Stomach (tissue), 9 donors: ENCODE data around the gene TGM2. TPM values are rescaled to one million over a fixed set of nuclear protein-coding genes. Genes with fewer than 3 reads are reported as not detected.

ENCODE experiments used
- DNase-seq, 2 donors: peaks; one replicate each; pipeline versions ENCODE4 v3.0.0 to v3.0.0-alpha.2; 2013 to 2019
- H3K27ac ChIP-seq, 5 donors: fragments of 200-600 bp in 4 of 5; sonication (generic) in 4 of 5; one replicate each; pipeline ENCODE4 v1.5.1; 2013 to 2019; ENCODE audit warnings: mild to moderate bottlenecking in 1 of 5, moderate library complexity in 1 of 5
- H3K27me3 ChIP-seq, 3 donors: fragments of 200-600 bp; sonication (generic); one replicate each; pipeline ENCODE4 v1.5.1; 2017 to 2019; ENCODE audit warnings: mixed run types in 1 of 3
- H3K36me3 ChIP-seq, 4 donors: fragments of 200-600 bp; sonication (generic); 1 replicate in 3 of 4; 2 replicates in 1 of 4; pipeline ENCODE4 v1.5.1; 2016 to 2019
- H3K4me1 ChIP-seq, 4 donors: fragments of 200-600 bp; sonication (generic); one replicate each; pipeline ENCODE4 v1.5.1; 2016 to 2019
- H3K4me3 ChIP-seq, 4 donors: fragments of 200-600 bp; sonication (generic) in 3 of 4; one replicate each; pipeline ENCODE4 v1.5.1; 2016 to 2019; ENCODE audit warnings: mild to moderate bottlenecking in 1 of 4
- H3K9me3 ChIP-seq, 4 donors: fragments of 200-600 bp; sonication (generic); one replicate each; pipeline ENCODE4 v1.5.1; 2016 to 2019
- EP300 ChIP-seq: sonication (generic); formaldehyde crosslinking; IDR thresholded peaks from one replicate; pipeline ENCODE4 v1.6.1; 2017; ENCODE audit warnings: antibody characterized with exemption
- POLR2A ChIP-seq, 4 donors: fragments of 450-650 bp; IDR thresholded peaks; one replicate each; pipeline ENCODE4 v1.6.1; 2016; ENCODE audit warnings: antibody characterized with exemption in 4 of 4, control low read depth in 2 of 4, mild to moderate bottlenecking in 1 of 4, moderate library complexity in 1 of 4
- POLR2AphosphoS5 ChIP-seq, 3 donors: sonication (generic); formaldehyde crosslinking; IDR thresholded peaks; one replicate each; pipeline ENCODE4 v1.6.1; 2016; ENCODE audit warnings: antibody characterized with exemption in 3 of 3
- WGBS, 5 donors: extraction: QIAGEN DNeasy Blood & Tissue Kit in 3 of 5; methylation state at CpG; one replicate each; pipeline versions ENCODE4 v1.1.5 to v1.1.7; 2013 to 2018; 5-methylcytosine and 5-hydroxymethylcytosine counted together
- intact Hi-C: fragments of 100-400 bp; cut with DNase I; formaldehyde crosslinking; loops from one replicate; pipeline ENCODE4 v1.15.1; 2023; ENCODE audit warnings: low total_unique reads
- polyA plus RNA-seq, 3 donors: library from polyadenylated mRNA; stranded (reverse); fragments of 200-250 nt; gene quantifications; one replicate each; pipeline ENCODE4 v1.2.3, GENCODE V29; 2013
- total RNA-seq, 5 donors: library from RNA; depleted of rRNA; stranded (reverse); fragments of >200 nt; gene quantifications; one replicate each; pipeline versions ENCODE4 v1.1.0 to v1.2.3, GENCODE V29; 2014 to 2016
- TF ChIP-seq, protein P1 (sequence below), 7 experiments: fragments of 450-650 bp in 4 of 7; fragments of 200-600 bp in 3 of 7; sonication (generic) in 3 of 7; IDR thresholded peaks; one replicate each; pipeline ENCODE4 v1.5.1; 2016 to 2019; ENCODE audit warnings: antibody characterized with exemption in 7 of 7, control low read depth in 2 of 7, mild to moderate bottlenecking in 1 of 7
- donor health status: healthy with polysubstance abuse.
- donor health status: Bipolar disorder and iron deficiency.
- donor health status: healthy.

Gene TGM2
- total and polyA plus RNA-seq, 8 donors, result 16.2 to 195 (median 33.3) TPM

DNA sequence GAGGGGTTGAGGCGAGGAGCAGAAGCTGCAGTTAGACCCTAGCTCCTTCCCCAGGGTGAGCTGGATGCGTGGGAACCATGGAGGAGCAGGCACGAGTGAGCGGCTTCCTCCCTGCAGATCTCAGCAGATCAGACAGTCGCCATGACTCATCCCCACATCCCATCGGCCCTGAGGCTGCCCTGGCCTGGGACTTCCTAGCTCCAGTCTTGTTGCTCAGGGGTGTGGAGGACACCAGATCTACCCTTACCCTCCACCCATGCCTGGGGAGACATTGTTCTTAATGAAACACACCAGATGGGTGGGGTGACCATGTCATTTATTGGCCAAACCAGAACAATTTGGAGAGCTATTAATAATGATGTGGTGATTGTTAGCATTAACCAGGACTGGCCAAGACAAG lies 36.3 kb upstream of the TGM2 start:
- H3K4me1 ChIP-seq, result peaks cover 0 to 3% (median 1%) of the 10 kb centered on the region in 4 donors
- intact Hi-C loops, result no loop called here
- DNase-seq, result no peak
- H3K9me3 ChIP-seq, result no peaks in the 10 kb centered on the region
- WGBS, 5 donors, result 70 to 84% (median 75%) methylated on average over 4 to 6 of the region's 6 CpGs
- TF ChIP-seq POLR2AphosphoS5 (IDR thresholded peaks at IDR 0.05) (no peak), EP300 (no peak), POLR2A (IDR thresholded peaks at IDR 0.05) (no peak)
- TF ChIP-seq, protein P1, sequence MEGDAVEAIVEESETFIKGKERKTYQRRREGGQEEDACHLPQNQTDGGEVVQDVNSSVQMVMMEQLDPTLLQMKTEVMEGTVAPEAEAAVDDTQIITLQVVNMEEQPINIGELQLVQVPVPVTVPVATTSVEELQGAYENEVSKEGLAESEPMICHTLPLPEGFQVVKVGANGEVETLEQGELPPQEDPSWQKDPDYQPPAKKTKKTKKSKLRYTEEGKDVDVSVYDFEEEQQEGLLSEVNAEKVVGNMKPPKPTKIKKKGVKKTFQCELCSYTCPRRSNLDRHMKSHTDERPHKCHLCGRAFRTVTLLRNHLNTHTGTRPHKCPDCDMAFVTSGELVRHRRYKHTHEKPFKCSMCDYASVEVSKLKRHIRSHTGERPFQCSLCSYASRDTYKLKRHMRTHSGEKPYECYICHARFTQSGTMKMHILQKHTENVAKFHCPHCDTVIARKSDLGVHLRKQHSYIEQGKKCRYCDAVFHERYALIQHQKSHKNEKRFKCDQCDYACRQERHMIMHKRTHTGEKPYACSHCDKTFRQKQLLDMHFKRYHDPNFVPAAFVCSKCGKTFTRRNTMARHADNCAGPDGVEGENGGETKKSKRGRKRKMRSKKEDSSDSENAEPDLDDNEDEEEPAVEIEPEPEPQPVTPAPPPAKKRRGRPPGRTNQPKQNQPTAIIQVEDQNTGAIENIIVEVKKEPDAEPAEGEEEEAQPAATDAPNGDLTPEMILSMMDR (IDR thresholded peaks at IDR 0.05), result no peak
- H3K4me3 ChIP-seq, result no peak overlapping the region
- no peak overlapping the region for H3K27ac ChIP-seq
- H3K36me3 ChIP-seq, result no peaks in the 10 kb centered on the region
- peaks cover 0 to 7% (median 0%) of the 10 kb centered on the region in 3 donors for H3K27me3 ChIP-seq

DNA sequence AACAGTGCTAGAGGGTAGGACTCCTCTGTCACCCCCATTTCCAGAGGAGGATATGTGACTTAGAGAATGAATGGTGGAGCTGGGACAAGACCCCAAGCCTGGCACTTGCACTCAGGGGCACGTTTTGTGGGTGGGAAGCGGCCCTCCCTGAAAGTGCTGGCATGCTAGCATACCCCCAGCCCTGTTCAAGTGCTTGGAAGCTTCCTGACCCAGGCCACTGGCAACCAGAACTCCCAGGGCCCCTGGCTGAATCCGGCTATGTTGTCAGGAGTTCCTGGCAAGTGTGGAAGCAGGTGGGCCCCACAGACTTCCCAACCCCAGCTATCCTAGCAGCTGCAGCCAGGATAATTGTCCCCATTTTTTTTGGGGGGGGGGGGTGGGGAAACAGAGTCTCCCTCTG lies 35.6 kb upstream of the TGM2 start:
- no peaks in the 10 kb centered on the region for H3K9me3 ChIP-seq
- WGBS, 5 donors, result 63 to 89% (median 69%) methylated on average over 2 to 3 of the region's 3 CpGs
- no peaks in the 10 kb centered on the region for H3K36me3 ChIP-seq
- DNase-seq, result no peak
- H3K27me3 ChIP-seq, result peaks cover 0 to 7% (median 0%) of the 10 kb centered on the region in 3 donors
- H3K4me3 ChIP-seq, result no peak overlapping the region
- H3K27ac ChIP-seq, result no peak overlapping the region
- TF ChIP-seq, protein P1 (IDR thresholded peaks at IDR 0.05), result no peak
- TF ChIP-seq POLR2A (IDR thresholded peaks at IDR 0.05) (no peak), EP300 (no peak), POLR2AphosphoS5 (IDR thresholded peaks at IDR 0.05) (no peak)
- intact Hi-C loops, result no loop called here
- H3K4me1 ChIP-seq, result peaks cover 0 to 10% (median 3%) of the 10 kb centered on the region in 4 donors

DNA sequence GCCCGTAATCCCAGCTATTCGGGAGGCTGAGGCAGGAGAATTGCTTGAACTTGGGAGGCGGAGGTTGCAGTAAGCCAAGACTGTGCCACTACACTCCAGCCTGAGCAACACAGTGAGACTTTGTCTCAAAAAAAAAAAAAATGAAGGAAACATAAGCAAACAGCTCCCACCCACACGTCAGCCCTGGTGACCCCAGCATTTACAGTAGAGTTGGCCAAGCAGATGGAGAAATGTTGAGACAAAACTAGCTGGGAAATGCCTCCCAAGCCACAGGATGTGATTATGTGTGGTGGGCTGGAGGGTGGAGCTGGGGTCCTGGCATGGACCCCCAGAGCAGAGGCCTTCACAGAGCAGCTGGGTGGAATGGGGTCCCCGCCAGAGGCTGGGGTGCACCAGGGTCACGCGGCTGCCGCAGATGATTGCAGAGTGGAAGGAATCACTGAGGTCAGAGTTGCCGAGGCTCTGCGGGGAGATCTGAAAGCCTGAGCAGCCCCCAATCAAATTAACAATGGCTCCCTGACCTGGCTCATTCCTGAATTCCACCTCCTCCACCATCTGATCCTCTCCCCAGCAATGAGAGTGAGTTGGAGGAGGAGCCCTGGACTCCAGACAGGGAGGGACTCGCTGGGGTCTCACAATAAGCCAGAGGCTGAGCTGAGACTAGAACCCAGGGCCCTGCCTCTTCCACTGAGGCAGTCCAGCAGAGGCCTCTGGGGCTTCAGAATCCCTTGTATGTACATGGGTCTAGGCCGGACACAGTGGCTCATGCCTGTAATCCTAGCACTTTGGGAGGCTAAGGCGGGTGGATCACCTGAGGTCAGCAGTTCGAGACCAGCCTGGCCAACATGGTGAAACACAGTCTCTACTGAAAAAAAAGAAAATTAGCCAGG lies 34.7 kb upstream of the TGM2 start:
- DNase-seq, result peak in 1 of 2 donors; percentile 54
- peaks cover 0 to 19% (median 3%) of the 10 kb centered on the region in 4 donors for H3K4me1 ChIP-seq
- intact Hi-C loops, result no loop called here
- peaks cover 0 to 7% (median 0%) of the 10 kb centered on the region in 3 donors for H3K27me3 ChIP-seq
- no peak overlapping the region for H3K27ac ChIP-seq
- TF ChIP-seq, protein P1 (IDR thresholded peaks at IDR 0.05), result no peak
- TF ChIP-seq POLR2AphosphoS5 (IDR thresholded peaks at IDR 0.05) (no peak), POLR2A (IDR thresholded peaks at IDR 0.05) (no peak), EP300 (no peak)
- H3K36me3 ChIP-seq, result no peaks in the 10 kb centered on the region
- no peak overlapping the region for H3K4me3 ChIP-seq
- H3K9me3 ChIP-seq, result no peaks in the 10 kb centered on the region
- WGBS, 5 donors, result 75 to 84% (median 76%) methylated on average over 13 to 14 of the region's 14 CpGs

DNA sequence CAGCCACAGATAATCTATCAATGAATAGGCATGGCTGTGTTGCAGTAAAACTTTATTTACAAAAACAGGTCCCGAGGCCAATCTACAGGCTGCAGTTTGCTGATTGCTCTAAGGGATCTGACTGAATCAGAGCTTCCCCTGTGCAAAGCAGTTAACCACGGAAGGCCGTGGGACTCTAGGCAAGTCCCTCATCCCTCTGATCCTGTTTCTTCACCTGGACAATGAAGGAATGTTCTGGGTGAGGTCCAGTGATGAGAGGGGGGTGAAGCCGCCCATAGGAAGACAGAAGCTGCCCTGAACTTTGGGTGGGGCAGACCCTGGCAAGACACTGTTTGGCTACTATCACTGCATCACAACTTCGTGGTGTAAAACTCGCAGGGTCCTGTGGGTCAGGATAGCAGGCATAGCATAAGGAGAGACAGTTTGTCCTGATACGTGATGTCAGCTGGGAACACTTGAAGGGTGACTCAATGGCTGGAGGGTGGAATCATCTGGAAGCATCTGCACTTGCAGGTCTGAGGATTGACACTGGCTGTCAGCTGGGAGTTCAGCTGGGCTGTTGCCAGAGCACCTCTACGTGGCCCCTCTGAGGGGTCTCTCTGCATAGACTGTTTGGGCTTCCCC lies 33.3 kb upstream of the TGM2 start:
- WGBS, 5 donors, result 69 to 77% (median 76%) methylated on average over 8 of the region's 8 CpGs

More for the DNA sequence above, 33.3 kb upstream of the TGM2 start:
- peaks cover 0 to 7% (median 0%) of the 10 kb centered on the region in 3 donors for H3K27me3 ChIP-seq
- intact Hi-C loops, result no loop called here
- H3K36me3 ChIP-seq, result no peaks in the 10 kb centered on the region
- H3K4me1 ChIP-seq, result peaks cover 0 to 19% (median 3%) of the 10 kb centered on the region in 4 donors
- no peak overlapping the region for H3K4me3 ChIP-seq
- H3K9me3 ChIP-seq, result no peaks in the 10 kb centered on the region
- DNase-seq, result no peak
- no peak overlapping the region for H3K27ac ChIP-seq
- no peak for TF ChIP-seq EP300
- no peak for TF ChIP-seq POLR2AphosphoS5 (IDR thresholded peaks at IDR 0.05)
- no peak for TF ChIP-seq POLR2A (IDR thresholded peaks at IDR 0.05)
- TF ChIP-seq, protein P1 (IDR thresholded peaks at IDR 0.05), result no peak
